Measurements from ENCODE around the gene PML.

PML gene

GRCh38 chr15:74035121-74036017 is 40.9 kb downstream of the PML start (continued):
- TF ChIP-seq, protein P1, sequence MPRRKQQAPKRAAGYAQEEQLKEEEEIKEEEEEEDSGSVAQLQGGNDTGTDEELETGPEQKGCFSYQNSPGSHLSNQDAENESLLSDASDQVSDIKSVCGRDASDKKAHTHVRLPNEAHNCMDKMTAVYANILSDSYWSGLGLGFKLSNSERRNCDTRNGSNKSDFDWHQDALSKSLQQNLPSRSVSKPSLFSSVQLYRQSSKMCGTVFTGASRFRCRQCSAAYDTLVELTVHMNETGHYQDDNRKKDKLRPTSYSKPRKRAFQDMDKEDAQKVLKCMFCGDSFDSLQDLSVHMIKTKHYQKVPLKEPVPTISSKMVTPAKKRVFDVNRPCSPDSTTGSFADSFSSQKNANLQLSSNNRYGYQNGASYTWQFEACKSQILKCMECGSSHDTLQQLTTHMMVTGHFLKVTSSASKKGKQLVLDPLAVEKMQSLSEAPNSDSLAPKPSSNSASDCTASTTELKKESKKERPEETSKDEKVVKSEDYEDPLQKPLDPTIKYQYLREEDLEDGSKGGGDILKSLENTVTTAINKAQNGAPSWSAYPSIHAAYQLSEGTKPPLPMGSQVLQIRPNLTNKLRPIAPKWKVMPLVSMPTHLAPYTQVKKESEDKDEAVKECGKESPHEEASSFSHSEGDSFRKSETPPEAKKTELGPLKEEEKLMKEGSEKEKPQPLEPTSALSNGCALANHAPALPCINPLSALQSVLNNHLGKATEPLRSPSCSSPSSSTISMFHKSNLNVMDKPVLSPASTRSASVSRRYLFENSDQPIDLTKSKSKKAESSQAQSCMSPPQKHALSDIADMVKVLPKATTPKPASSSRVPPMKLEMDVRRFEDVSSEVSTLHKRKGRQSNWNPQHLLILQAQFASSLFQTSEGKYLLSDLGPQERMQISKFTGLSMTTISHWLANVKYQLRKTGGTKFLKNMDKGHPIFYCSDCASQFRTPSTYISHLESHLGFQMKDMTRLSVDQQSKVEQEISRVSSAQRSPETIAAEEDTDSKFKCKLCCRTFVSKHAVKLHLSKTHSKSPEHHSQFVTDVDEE (CRISPR knock-in tag; IDR thresholded peaks at IDR 0.05) = no peak

DNA sequence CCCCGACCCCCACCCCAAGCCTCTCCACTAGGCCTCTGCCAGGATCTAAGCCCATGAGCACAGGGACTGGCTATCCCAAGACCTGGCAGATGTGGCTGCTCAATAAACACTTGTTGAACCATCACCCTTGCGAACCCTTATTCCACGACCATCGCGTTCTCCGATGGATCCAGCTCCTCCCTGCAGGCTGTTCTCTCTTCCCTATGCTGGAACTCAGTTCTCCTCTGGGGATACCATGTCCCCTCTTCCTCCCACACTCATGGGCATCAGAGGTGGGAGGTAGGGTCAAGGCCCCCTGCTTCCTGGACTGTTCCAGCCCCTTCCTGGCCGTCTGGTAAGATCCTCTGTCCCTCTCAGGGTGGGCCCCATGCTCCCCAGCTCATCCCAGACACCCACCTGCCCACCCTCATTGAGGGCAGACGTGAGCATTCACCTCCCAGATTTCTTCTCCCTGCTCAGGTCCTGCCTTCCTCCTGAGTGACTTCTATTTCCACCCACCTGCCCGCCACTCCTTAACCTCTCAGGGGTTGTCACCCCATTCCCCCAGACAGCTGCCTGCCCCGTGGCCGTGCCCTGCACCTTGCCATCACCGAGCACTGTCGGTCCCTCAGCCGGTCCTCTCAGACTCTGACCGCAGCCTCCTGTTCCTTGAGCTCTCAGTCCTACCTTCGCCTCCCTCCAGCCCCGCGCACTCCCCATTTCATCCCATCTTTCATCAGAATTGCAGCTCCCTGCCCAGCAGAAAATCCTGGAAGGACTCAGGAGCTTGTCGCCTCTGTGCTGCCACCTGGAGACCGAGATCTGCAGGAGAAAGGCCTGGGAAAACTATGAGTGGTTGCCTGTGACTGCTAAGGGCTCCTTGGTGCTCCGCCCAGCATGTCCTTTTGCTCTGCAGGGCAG is 42.0 kb downstream of the PML start:
- TF ChIP-seq ZC3H10 (CRISPR knock-in tag; IDR thresholded peaks at IDR 0.05) (no peak), RARB (CRISPR knock-in tag; IDR thresholded peaks at IDR 0.05) (no peak), PPARA (CRISPR knock-in tag; IDR thresholded peaks at IDR 0.05; ENCODE audit: borderline replicate concordance) (no peak), TCF4 (CRISPR knock-in tag; IDR thresholded peaks at IDR 0.05; ENCODE audit: borderline replicate concordance) (no peak), ZNF70 (CRISPR knock-in tag; IDR thresholded peaks at IDR 0.05) (no peak), ESRRG (CRISPR knock-in tag; IDR thresholded peaks at IDR 0.05) (no peak), BACH2 (CRISPR knock-in tag; IDR thresholded peaks at IDR 0.05; ENCODE audit: borderline replicate concordance) (no peak), ISL1 (CRISPR knock-in tag; IDR thresholded peaks at IDR 0.05) (no peak), ZFP3 (CRISPR knock-in tag; IDR thresholded peaks at IDR 0.05) (no peak)
- TF ChIP-seq, protein P2, sequence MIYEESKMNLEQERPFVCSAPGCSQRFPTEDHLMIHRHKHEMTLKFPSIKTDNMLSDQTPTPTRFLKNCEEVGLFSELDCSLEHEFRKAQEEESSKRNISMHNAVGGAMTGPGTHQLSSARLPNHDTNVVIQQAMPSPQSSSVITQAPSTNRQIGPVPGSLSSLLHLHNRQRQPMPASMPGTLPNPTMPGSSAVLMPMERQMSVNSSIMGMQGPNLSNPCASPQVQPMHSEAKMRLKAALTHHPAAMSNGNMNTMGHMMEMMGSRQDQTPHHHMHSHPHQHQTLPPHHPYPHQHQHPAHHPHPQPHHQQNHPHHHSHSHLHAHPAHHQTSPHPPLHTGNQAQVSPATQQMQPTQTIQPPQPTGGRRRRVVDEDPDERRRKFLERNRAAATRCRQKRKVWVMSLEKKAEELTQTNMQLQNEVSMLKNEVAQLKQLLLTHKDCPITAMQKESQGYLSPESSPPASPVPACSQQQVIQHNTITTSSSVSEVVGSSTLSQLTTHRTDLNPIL (CRISPR knock-in tag; IDR thresholded peaks at IDR 0.05; ENCODE audit: low read depth) = no peak
- TF ChIP-seq, protein P1 (CRISPR knock-in tag; IDR thresholded peaks at IDR 0.05) = no peak
- ATAC-seq = peak; percentile 81

GRCh38 chr15:74037171-74038117 is 42.9 kb downstream of the PML start:
- no peak for ATAC-seq
- TF ChIP-seq ZNF70 (CRISPR knock-in tag; IDR thresholded peaks at IDR 0.05) = no peak

DNA sequence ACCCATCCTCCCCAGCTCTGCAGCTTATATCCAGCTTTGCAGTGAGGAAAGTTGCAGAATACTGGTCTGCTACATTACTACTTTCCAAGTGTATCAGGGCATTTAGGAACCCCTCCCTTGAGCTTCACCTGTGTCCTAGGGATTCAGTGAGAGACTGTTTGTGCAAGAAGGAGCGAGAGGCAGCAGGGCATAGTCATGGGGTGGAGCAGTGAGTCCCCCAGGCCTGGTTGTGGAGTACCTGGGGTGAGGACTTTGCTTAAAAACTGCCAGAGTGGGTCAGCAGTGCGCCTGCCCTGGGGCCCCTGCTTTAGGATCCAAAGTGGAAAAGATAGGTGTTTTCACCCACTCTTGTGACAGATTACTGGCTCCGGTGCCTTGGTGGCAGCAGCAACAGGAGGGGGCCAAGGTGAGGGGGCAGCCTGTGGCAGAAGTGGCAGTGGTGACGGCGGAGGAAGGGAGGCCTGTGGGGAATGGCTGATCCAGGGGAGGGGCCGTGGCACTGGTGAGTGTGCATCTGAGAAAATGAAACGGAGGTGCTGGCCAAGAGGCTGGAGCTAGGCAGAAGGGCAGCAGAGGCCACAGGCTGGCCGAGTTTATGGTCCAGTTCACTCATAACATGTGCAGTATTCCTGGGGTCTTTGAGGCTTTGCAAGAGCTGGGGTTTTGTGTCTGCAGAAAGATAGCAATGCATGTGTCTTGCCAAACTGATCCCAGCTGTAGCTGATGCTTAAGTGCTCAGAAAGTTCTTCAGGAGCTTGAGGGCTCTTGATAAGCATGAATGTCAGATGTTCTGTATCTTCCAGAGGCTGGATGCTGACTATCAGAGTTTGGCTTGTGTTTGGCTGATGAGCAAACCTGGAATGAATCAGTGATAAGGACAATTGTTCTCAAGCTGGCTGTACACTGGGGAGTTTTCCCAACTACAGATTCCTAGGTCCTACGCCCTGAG is 44.5 kb downstream of the PML start:
- ATAC-seq = no peak
- TF ChIP-seq ZC3H10 (CRISPR knock-in tag; IDR thresholded peaks at IDR 0.05) (no peak), GLIS3 (CRISPR knock-in tag; IDR thresholded peaks at IDR 0.05) (no peak), TCF4 (CRISPR knock-in tag; IDR thresholded peaks at IDR 0.05; ENCODE audit: borderline replicate concordance) (no peak), PPARA (CRISPR knock-in tag; IDR thresholded peaks at IDR 0.05; ENCODE audit: borderline replicate concordance) (no peak), RARB (CRISPR knock-in tag; IDR thresholded peaks at IDR 0.05) (no peak), ZFP30 (CRISPR knock-in tag; IDR thresholded peaks at IDR 0.05) (no peak), ESRRG (CRISPR knock-in tag; IDR thresholded peaks at IDR 0.05) (no peak)
